ENCODE measurements around the gene KAT6B.
"Not testable (repeated sequence)": the region's sequence is repeated elsewhere in the genome, so short reads cannot be mapped to it uniquely, and the experiment has no call there.

KAT6B gene

DNA sequence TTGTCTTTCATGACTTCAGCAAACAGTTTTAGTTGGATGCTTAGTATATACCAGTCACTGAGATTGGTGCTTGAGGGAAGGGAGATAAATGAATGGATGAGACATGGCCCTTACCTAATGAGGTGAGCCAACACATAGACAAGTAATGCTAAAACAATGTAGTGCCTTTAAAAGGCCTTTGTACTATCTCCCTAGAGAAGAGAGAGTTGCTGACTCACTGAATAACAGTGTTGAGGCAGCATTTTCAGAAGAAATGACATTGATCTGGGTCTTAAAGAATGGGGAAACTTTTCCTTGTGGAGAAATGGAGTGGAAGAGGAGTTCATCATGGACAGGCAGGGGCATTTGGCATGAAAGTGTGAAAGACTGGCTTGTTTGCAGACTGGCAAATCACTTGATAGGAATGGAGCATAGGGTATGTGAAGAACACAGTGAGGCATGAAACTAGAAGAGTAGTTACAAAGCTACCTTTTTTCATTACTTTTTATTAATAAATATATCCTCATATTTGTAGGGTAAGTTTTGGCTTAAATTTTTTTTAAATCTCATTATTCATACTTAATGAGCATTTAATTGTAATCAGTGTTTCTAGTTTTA lies 91.2 kb downstream of the KAT6B start:
- Mint-ChIP-seq H3K27me3 (no peaks in the 10 kb centered on the region), H3K4me1 (peaks cover 19% of the 10 kb centered on the region), H3K9me3 (peaks cover 10% of the 10 kb centered on the region), H3K27ac (no peak overlapping the region), H3K36me3 (peaks cover 9% of the 10 kb centered on the region), H3K4me3 (no peak overlapping the region)
- DNase-seq = no peak
- CTCF ChIA-PET = no interaction called here

DNA sequence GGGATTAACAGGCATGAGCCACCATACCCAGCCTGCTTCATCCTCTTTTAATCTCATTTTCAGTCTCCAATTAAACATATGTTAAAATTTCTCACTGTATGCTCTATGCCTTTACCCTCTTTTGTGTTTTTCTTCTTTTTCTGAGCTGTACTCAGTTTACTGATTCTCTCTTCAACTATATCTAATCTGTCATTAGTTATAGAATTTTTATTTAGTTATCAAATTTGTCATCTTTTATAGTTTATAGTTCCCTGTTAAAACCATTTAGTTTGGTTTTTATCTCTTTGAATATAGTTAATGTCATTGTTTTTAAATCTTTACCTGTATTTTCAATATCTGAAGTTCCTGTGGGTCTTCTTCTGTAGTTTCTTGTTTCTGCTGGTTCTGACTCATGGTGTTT lies 93.3 kb downstream of the KAT6B start:
- no peak for DNase-seq
- peaks cover 10% of the 10 kb centered on the region for H3K9me3 Mint-ChIP-seq
- peak overlapping the region; percentile 2 for H3K27ac Mint-ChIP-seq
- no peak overlapping the region for H3K4me3 Mint-ChIP-seq
- no peaks in the 10 kb centered on the region for H3K27me3 Mint-ChIP-seq
- H3K36me3 Mint-ChIP-seq = peaks cover 9% of the 10 kb centered on the region
- H3K4me1 Mint-ChIP-seq = peaks cover 10% of the 10 kb centered on the region
- CTCF ChIA-PET = interaction anchor here (0.7 kb wide), 1 partner anchor 99 kb away, joined by 5 read pairs; no protein-coding TSS in a partner anchor

DNA sequence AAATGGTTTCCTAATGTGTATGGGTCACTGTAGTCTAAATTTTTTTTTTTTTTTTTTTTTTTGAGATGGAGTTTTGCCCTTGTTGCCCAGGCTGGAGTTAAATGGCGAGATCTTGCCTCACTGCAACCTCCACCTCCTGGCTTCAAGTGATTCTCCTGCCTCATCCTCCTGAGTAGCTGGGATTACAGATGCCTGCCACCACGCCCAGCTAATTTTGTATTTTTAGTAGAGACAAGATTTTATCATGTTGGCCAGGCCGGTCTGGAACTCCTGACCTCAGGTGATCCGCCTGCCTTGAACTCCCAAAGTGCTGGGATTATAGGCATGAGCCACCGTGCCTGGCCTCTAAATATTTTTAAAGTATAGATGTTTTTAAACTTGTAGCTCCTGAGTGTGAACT lies 94.7 kb downstream of the KAT6B start:
- H3K4me1 Mint-ChIP-seq, H3K9me3 Mint-ChIP-seq, H3K27ac Mint-ChIP-seq, H3K4me3 Mint-ChIP-seq, DNase-seq, H3K27me3 Mint-ChIP-seq, H3K36me3 Mint-ChIP-seq: not testable (repeated sequence)
- CTCF ChIA-PET = interaction anchor here (0.6 kb wide), 1 partner anchor 26 kb away, joined by 3 read pairs; no protein-coding TSS in a partner anchor

DNA sequence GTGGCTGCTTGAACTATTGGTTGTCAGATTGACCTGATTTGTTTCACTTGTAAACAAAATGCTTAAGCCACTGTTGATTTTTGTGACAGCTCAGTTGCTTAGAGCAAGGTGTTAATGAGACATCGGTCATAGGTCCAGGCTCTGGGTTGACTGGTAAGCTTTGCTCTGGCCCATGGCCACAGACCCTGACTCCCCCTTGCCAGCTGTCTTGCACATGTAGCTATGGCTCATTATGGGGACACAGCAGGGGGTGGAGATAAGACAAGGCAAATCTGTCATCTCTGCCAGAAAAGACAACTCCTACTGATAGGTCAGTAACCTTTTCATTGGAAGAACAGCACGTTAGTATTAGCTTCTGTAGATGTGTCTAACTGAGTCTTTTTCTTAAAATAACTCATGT lies 95.3 kb downstream of the KAT6B start:
- no peak for DNase-seq
- no peaks in the 10 kb centered on the region for H3K27me3 Mint-ChIP-seq

DNA sequence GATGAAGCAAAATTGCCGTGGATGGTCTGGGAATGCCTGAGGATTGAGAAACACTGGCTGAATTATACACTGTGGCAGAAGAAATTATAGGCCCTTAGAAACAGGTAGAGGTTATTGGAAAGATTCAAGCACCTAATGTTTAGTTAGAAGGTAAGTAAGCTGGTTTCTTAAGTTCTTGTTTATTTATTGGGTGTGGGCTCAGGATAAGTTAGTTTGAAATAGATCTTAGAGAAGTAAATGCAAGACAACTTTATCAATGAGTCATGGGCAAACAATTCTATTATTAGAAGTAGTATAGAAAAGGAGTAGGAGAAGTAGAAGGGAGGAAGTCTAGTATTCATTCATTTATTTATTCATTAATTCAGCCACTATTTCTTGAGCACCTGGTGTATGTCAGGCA lies 96.5 kb downstream of the KAT6B start:
- Mint-ChIP-seq H3K4me1 (peaks cover 10% of the 10 kb centered on the region), H3K36me3 (peaks cover 7% of the 10 kb centered on the region), H3K27me3 (no peaks in the 10 kb centered on the region), H3K4me3 (no peak overlapping the region), H3K27ac (no peak overlapping the region), H3K9me3 (peaks cover 10% of the 10 kb centered on the region)
- CTCF ChIA-PET = interaction anchor here (1.5 kb wide), 1 partner anchor 184 kb away, joined by 3 read pairs; no protein-coding TSS in a partner anchor
- no peak for DNase-seq

More for the DNA sequence above, 95.3 kb downstream of the KAT6B start:
- H3K4me3 Mint-ChIP-seq = no peak overlapping the region
- peaks cover 6% of the 10 kb centered on the region for H3K36me3 Mint-ChIP-seq
- peaks cover 10% of the 10 kb centered on the region for H3K4me1 Mint-ChIP-seq
- no peak overlapping the region for H3K27ac Mint-ChIP-seq
- CTCF ChIA-PET = interaction anchor here (0.6 to 1.5 kb wide), 2 partner anchors 26 to 183 kb away, joined by 3 read pairs; no protein-coding TSS in a partner anchor
- peaks cover 10% of the 10 kb centered on the region for H3K9me3 Mint-ChIP-seq

DNA sequence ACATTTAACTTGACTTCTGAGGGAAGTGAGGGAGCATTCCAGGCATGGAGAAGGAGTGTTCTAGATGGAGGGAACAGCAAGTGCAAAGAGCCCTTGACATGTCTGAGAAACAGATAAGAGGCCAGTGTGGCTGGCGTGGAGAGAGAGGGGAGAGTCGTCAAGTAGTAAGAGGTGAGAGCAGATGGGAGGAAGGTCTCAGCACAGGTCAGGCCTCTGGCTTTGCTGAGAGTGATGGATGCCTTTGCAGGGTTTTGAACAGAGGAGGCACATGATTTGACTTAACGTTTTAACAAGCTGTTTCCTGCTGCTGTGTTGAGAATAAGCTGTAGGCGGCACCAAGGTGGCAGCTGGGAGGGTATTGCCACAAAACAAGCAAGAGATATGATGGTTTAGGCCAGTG lies 97.2 kb downstream of the KAT6B start:
- peaks cover 10% of the 10 kb centered on the region for H3K4me1 Mint-ChIP-seq
- peaks cover 7% of the 10 kb centered on the region for H3K36me3 Mint-ChIP-seq
- no peak overlapping the region for H3K4me3 Mint-ChIP-seq
- DNase-seq = no peak
- CTCF ChIA-PET = no interaction called here
- H3K27ac Mint-ChIP-seq = no peak overlapping the region
- peaks cover 10% of the 10 kb centered on the region for H3K9me3 Mint-ChIP-seq
- H3K27me3 Mint-ChIP-seq = no peaks in the 10 kb centered on the region

DNA sequence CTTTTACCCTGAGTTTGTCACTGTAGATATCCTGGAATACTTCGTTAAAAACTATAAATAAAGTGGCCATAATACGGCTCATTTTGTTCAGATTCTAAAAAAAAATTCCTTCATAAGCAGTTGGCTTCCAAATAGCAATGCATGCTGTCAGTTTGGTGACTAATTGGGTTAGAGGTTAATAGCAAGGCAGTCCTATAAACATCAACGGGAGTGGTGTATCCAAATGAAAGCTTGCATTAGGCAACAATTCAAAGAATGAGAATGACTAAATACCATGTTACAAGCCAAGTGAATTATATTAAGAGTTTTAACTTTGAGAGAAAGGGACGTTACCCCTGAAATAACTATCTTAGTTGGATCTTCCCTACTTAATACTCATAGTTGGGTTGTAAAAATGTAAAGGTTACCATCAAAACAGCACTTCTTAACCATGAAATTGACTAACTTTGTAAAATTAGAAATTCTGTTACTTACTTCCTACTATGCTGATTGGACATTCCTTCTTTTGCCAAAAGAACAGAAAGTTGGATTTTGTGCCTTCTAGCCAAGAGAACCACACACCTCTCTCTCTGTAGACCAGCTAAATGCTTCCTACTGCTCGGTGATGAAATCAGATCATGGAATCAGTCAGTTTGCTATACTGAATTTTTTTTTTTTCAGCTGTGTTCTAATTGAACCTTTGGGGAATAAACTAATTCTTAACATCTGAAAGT lies 98.0 kb downstream of the KAT6B start:
- H3K27ac Mint-ChIP-seq = no peak overlapping the region
- peaks cover 10% of the 10 kb centered on the region for H3K4me1 Mint-ChIP-seq
- no peak overlapping the region for H3K4me3 Mint-ChIP-seq
- DNase-seq = no peak
- peaks cover 10% of the 10 kb centered on the region for H3K9me3 Mint-ChIP-seq
- CTCF ChIA-PET = no interaction called here
- no peaks in the 10 kb centered on the region for H3K27me3 Mint-ChIP-seq
- H3K36me3 Mint-ChIP-seq = peaks cover 7% of the 10 kb centered on the region

DNA sequence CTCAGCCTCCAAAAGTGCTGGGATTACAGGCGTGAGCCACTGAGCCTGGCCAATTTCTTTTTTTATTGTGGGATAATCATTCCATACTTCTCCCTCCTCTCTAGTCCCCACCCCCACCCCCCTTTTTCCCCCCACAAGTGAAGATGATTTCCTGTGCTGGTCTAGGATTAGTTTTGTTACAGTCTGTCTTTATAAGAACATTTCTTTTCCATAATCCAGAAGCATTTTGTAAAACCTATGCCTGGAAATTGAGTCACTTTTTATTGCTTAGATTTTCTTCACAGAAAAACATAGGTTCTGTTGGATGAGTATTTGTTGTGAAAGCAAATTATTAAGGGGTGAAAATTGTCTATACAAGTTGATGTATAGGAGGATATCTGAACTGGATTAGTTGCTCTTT lies 98.9 kb downstream of the KAT6B start:
- Mint-ChIP-seq H3K27ac (no peak overlapping the region), H3K36me3 (peaks cover 3% of the 10 kb centered on the region), H3K4me1 (peaks cover 5% of the 10 kb centered on the region), H3K27me3 (no peaks in the 10 kb centered on the region), H3K4me3 (no peak overlapping the region), H3K9me3 (peaks cover 3% of the 10 kb centered on the region)
- CTCF ChIA-PET = no interaction called here
- no peak for DNase-seq

DNA sequence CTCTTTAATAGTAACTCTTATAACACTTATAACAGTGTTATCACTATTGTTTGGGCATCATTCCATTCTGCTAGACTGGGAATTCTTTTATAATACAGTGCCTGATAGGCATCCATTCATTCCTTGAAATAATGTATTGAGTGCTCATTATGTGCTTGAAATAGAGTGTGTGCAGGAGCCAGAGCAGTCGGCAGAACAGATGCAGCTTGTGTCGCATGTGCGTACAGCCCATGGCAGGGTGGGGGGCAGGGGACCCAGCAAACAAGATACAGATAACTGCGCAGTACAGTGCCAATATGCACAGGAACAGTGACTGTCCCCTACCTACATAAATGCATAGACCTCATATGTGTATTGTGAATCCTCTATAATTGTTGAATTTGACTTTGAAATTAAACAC lies 99.3 kb downstream of the KAT6B start:
- no peak for DNase-seq
- Mint-ChIP-seq H3K4me1 (peaks cover under 1% of the 10 kb centered on the region), H3K36me3 (peaks cover 2% of the 10 kb centered on the region)

DNA sequence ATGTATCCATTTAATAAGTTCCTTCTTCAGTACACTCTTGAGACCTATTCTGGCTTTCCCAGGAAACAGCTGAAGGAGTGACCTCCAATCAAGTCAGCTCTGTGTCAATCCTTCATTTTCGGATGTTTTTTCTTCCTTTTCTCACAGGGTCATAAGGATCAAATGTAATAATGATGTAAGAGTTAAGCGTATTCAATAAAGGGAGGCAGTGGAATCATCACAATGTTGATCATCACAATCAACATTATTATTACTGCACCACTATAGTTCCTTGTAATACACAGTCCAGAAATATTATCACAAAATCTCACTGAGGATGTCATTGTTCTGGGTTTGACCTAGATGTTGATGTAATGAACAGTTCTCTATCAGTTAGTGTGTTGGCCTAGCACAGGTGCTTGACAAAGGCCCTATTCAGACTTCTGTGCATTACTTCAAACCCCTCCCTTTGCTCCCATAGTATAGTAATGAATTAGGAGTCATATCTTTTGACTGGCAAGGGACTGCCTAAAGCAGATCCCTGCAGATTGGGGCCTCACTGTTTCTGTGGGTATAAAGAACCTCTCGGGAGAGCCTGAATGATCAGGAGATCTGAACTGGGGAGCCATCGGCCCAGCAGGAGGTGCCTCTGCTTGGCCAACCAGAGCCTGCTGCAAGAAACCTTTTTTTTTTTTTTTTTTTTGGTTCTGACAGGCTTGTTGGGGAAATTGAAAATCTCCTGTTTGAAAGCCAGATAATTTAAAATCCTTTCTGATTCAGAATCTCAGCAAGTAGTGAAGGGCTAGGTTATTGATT lies 100.6 kb downstream of the KAT6B start:
- no peak overlapping the region for H3K4me3 Mint-ChIP-seq
- no peaks in the 10 kb centered on the region for H3K9me3 Mint-ChIP-seq
- H3K36me3 Mint-ChIP-seq = peaks cover 2% of the 10 kb centered on the region
- H3K4me1 Mint-ChIP-seq = no peaks in the 10 kb centered on the region
- no peak for DNase-seq
- H3K27me3 Mint-ChIP-seq = no peaks in the 10 kb centered on the region
- CTCF ChIA-PET = no interaction called here
- no peak overlapping the region for H3K27ac Mint-ChIP-seq

More for the DNA sequence above, 99.3 kb downstream of the KAT6B start:
- Mint-ChIP-seq H3K4me3 (no peak overlapping the region), H3K27me3 (no peaks in the 10 kb centered on the region), H3K9me3 (no peaks in the 10 kb centered on the region), H3K27ac (no peak overlapping the region)
- CTCF ChIA-PET = no interaction called here

DNA sequence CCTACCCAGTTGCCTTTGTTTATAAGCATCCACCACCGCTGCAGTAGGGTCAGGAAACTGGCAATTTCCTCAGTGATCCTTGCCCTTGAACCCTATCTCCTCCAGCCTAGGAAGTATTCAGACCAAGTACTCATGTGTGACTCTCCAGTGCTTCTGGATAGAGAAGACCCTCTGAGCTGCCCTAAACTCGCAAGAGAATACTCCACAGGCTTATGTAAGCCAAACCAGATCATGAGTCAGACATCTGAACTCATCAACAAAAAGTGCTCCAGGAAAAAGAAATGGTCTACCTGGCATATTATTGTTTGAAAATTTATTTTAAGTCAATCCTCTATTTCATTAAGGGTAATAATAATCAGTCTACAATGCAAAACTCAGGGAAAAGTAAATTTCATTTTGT lies 101.3 kb downstream of the KAT6B start:
- Mint-ChIP-seq H3K36me3 (peaks cover 2% of the 10 kb centered on the region), H3K4me3 (no peak overlapping the region), H3K9me3 (no peaks in the 10 kb centered on the region), H3K4me1 (no peaks in the 10 kb centered on the region), H3K27me3 (no peaks in the 10 kb centered on the region), H3K27ac (no peak overlapping the region)
- DNase-seq = no peak
- CTCF ChIA-PET = no interaction called here

DNA sequence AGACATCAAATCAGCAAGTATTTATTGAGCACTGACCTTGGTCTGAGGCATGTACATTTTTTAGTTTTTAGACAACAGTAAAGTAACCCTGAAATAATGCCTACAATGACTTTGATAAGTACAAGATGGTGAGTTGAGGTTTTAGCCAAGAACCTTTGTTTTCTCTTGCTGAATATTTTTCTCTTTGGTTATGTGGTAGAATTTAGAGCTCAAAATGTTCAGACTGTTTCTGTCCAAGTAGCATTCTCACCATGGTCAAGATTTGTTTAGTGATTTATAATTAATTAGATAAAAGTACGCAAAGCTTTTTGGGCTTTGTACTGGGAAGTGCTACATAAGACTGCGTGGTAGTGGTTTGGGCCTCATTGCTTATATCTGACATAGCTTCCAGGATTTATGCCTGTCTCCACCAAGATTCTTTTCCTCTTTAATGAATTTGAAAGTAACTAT lies 102.4 kb downstream of the KAT6B start:
- H3K4me3 Mint-ChIP-seq = no peak overlapping the region
- CTCF ChIA-PET = no interaction called here
- H3K27ac Mint-ChIP-seq = no peak overlapping the region
- no peaks in the 10 kb centered on the region for H3K9me3 Mint-ChIP-seq
- H3K27me3 Mint-ChIP-seq = no peaks in the 10 kb centered on the region
- DNase-seq = no peak
- no peaks in the 10 kb centered on the region for H3K4me1 Mint-ChIP-seq
- H3K36me3 Mint-ChIP-seq = peaks cover 2% of the 10 kb centered on the region

DNA sequence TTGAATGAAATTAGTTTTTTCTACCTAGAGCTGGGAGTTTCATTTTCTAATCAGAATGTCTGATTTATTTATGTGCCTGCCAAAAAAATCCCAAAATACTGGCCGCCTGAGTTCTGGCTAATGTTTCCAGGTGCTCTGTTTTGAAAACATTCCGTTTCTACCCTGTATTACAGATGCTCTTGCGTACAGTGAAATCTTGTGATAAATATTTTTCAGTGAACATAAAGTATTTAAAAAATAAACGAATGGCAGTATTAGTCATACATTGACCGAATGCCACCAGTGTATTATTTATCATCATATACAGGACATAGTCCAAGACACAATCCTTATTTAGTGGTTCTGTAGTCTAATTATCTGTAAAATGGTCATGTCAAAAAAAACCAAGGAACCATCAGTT lies 102.8 kb downstream of the KAT6B start:
- no peaks in the 10 kb centered on the region for H3K4me1 Mint-ChIP-seq
- no peaks in the 10 kb centered on the region for H3K27me3 Mint-ChIP-seq
- H3K9me3 Mint-ChIP-seq = no peaks in the 10 kb centered on the region
- no peak overlapping the region for H3K4me3 Mint-ChIP-seq
- peaks cover 2% of the 10 kb centered on the region for H3K36me3 Mint-ChIP-seq
- CTCF ChIA-PET = no interaction called here
- no peak for DNase-seq
- no peak overlapping the region for H3K27ac Mint-ChIP-seq

DNA sequence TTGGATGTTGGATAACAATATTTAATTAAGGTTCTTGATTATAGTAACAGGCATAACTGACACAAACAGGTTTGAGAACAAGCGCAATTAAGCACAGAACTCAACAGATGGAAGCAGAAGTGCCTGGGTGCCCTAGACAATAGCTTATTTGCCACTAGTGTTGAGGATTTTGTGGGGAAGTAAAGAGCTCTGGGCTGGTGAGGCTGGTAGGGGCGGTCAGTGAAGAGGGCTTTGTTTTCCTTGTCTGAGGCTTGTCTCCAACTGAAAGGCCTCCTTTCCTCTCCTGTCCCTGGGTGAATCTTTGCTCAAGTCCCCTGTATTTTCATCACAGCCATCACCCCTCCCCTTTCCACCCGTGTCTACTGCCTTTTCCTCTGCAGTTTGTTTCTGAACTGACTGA lies 104.6 kb downstream of the KAT6B start:
- Mint-ChIP-seq H3K9me3 (no peaks in the 10 kb centered on the region), H3K27ac (no peak overlapping the region), H3K4me3 (no peak overlapping the region), H3K27me3 (no peaks in the 10 kb centered on the region), H3K36me3 (peaks cover 2% of the 10 kb centered on the region), H3K4me1 (no peaks in the 10 kb centered on the region)
- DNase-seq = no peak
- CTCF ChIA-PET = no interaction called here
